HG03457 (cell line): Measurements from ENCODE around the gene TRMT61B.

Experiments
- ATAC-seq: cut with Tn5 transposase; IDR thresholded peaks from one replicate; pipeline ENCODE4 v1.9.1; 2021; ENCODE audit warnings: moderate number of reproducible peaks; ENCODE audit not compliant: unreplicated experiment

Gene TRMT61B

DNA sequence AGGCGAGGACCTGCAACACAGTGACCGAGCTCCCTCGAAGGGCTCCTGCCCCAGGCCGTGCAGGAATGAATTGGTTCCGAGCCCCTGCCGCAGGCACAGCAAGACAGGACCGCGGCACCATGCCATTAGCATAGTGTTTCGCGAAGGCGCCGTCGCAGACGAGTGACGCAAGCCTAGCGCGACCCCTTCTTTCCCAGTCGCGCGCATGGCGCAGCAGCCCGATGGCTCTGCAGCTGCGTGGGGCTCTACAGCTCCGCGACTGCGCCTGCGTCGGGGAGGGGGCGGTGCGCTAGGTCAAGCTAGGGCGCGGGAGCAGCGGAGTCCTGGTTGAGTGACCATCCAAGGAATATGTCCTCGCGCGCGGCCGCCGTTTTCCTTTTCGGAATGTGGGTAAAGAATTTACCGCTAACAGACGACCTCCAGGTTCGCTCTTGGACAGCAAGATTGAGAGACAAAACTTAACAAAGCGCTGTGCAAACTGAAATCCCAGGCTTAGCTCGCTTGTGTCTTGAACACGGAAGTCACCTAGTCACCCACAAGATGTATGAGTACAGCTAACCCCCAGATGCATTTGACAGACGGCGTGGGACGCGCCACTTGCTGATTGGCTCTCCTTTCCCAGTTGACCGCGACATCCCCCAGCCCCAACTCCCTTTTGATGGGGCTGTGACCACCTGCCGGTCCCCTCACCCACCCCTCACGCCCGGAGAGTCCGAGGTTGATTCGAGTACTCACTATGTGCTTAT is at the start of gene TRMT61B:
TRMT61B (minus strand) TSS at position 164 of the 746 bp plus-strand sequence; CDS start at position 132, 32 bp downstream.
- peak; percentile 95 for ATAC-seq

DNA sequence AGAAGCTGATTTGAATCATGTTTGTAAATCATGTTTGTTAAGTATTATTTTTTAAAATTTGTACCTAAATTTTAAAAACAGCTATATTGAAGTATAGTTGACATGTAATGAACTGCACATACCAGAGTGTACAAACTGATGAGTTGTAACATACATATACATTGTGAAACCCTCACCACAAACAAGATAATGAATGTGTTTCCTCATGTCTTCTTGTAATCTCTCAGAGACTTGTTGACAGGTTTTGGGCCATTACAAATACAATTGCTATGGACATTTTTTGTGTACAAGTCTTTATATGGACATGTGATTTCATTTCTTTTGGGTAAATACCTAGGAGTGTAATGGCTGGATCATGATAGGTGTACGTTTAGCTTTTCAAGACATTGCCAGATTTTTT is 45.8 kb upstream of the TRMT61B start:
- ATAC-seq: no peak

GRCh38 chr2:28909655-28910353 is 39.7 kb upstream of the TRMT61B start:
- no peak for ATAC-seq

- ATAC-seq: no peak
These were observed 38.1 kb upstream of the TRMT61B start for GRCh38 chr2:28908172-28908571.

DNA sequence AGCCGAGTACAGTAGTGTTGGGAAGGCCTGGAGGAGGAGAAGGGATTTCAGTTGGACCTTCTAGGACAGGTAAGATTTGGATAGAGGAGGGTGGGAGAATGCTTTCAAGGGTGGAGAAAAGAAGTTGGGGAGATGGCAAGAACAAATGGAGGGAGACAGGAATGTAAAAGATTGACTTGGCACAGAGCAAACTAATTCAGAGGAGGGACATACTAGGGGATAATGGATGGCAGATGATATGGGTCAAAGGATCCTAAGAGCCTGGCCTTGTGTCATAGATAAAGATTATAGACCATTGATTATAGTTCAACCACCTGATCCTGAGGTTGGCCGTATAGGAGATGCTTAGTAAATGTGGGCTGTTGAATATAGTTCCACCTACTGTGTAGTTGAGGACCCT is 36.7 kb upstream of the TRMT61B start:
- no peak for ATAC-seq

GRCh38 chr2:28906376-28906775 is 36.3 kb upstream of the TRMT61B start:
- ATAC-seq: no peak

DNA sequence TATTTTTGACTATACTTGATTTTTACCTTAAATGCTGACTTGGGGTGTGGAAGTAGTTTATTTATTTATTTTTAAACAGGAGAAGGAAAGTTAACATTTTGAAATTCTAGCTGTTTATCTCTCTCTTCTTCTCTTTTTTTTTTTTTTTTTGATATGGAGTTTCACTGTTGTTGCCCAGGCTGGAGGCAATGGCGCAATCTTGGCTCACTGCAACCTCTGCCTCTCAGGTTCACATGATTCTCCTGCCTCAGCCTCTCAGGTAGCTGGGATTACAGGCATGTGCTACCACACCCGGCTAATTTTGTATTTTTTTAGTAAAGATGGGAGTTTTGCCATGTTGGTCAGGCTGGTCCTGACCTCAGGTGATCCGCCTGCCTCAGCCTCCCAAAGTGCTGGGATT is 35.4 kb upstream of the TRMT61B start:
- no peak for ATAC-seq

DNA sequence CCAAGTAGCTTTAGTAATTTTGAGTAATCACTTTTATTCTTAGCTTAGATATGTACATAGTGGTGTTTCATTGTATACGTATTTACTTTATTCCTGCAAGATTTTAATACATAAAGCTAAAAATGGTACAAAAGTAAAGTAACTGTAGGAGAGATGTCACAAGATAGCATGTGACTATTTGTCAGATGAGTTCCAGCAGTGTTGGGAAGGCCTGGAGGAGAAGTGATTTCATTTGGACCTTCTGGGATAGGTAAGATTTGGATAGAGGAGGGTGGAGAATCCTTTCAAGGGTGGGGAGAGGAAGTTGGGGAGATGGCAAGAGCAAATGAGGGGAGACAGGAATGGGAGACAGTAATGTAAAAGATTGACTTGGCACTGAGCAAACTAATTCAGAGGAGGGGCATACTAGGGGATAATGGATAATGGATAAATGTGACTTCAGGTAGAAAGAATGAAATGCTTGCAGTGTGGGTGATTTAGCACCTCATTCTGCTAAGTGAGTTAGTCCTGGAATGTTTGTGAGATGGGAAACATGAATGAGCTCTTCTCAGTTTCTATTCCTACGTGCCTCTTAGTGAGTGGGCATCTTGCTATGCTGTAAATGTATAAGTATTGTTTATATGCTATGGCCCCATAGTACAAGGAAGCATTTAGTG is 34.8 kb upstream of the TRMT61B start:
- no peak for ATAC-seq

DNA sequence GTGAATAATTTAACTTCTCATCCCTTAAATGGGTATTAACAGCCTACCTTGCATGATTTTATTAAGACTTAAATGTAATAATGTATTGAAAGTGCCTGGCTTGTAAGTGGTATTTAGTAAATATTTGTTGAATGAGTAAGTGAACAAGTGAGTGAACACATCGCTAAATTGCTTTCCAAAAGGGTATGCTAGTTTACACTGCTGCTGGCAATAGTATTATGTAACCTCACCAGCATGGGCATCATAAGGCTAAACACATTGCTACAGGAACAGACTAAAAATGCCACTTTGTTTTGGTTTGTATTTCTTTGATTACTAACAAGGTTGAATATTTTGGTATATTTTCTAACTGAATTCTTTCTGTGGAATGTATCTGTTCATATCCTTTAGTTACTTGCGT is 34.2 kb upstream of the TRMT61B start:
- no peak for ATAC-seq

DNA sequence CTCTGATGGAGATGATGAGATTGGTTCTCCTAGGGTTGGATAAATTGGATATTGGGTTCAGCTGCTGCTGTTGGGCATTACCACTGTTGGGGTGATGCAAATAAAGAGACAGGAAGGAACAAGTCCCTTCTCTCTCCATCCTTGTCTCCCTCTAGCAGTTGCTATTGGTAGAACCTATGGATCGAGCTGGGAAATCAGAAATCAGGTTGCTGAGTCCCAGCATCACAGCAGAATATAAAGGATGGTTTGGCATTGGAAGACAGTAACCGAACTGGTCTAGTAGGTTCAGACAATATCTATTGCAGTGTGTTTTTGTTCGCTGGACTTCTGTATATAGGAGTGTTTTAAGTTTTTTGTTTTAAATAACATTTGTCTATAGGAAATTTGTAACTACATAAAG is 32.5 kb upstream of the TRMT61B start:
- ATAC-seq: no peak

DNA sequence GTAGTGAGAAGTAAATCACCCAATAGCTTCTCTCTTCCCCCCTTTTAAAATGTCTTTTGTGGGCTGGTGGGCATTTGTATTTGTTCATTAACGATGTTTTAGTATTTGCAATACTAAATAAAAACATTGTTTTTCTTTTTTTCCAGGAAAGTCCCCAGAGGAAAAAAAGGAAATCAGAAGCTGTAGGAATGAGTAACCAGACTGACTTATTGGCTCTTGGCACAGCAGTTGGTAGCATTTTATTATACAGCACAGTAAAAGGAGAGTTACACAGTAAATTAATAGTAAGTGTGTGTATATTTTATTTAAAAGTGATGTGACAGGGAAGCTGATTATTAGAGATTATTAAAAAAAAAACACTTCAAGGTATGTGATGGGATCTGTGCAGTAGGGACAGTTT is 31.7 kb upstream of the TRMT61B start:
- ATAC-seq: no peak

GRCh38 chr2:28901202-28901601 is 31.1 kb upstream of the TRMT61B start:
- no peak for ATAC-seq

GRCh38 chr2:28898048-28898447 is 27.9 kb upstream of the TRMT61B start:
- no peak for ATAC-seq

GRCh38 chr2:28896906-28897305 is 26.8 kb upstream of the TRMT61B start:
- no peak for ATAC-seq

GRCh38 chr2:28895189-28895893 is 25.2 kb upstream of the TRMT61B start:
- no peak for ATAC-seq

DNA sequence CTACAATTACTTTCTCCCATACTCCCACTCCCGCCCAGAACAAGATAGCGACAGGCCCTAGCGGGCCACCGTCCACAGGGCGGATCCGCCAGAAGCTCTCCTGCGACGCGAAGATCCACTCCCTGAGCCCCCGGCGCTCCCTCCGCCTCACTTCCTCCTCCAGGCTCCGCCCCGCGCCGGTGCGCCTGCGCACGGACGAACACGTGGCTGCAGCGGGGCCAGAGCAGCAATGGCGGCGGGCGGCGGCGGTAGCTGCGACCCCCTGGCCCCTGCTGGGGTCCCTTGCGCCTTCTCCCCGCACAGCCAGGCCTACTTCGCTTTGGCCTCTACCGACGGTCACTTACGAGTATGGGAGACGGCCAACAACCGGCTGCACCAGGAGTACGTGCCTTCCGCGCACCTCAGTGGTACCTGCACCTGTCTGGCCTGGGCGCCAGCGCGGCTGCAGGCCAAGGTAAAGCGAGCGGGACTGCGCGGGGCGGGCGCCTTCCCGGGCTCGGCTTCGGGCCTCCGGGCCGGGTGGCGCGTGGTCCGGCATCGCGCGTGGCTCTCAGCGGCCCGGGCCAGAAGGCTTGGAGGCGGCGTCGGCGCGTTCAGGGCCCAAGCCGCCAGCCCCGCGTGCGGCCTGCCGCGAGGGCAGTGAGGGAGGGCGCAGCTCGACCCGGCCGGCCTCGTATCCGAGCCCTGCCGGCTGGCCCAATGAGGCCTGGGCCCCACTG is 24.5 kb upstream of the TRMT61B start, which contains the start of gene WDR43:
WDR43 (plus strand) TSS at position 198 of the 719 bp plus-strand sequence; CDS start at position 230, 32 bp downstream.
- peak; percentile 78 for ATAC-seq

- ATAC-seq: no peak
These were observed 23.4 kb upstream of the TRMT61B start for GRCh38 chr2:28893488-28893887.

DNA sequence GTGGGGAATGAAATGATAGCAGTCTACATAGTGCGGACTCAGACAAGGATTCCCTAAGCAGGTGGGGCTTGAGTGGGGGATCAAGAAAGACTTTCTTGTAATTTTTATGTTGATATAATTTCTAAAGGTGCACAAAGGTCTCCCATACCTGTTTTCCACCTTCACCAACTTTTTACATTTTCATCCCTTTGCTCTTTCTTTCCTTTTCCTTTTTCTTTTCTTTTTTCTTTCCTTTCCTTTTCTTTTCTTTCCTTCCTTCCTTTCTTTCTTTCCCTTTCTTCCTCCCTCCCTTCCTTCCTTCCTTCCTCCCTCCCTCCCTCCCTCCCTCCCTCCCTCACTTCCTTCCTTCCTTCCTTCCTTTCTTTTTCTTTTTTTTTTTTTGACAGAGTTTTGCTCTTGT is 10.1 kb upstream of the TRMT61B start:
- no peak for ATAC-seq

DNA sequence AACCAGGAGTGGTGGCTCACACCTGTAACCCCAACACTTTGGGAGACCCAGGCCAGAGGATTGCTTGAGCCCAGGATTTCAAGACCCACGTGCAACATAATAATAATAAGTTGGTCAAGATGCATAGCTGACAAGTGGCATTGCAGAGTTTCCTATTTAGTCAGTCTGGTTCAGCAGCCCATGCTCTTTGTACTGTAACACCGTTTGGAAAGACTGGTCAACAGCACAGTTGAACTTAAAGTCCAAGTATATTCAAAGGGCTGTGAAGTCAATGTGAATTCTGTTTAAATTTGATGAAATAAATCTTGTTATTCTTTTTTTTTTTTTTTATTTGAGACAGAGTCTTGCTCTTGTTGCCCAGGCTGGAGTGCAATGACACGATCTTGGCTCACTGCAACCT is 1.5 kb upstream of the TRMT61B start:
- ATAC-seq: no peak

GRCh38 chr2:28869494-28870145 is 489 bp downstream of the TRMT61B start:
- peak; percentile 14 for ATAC-seq
